Lung microvascular endothelial cell (primary cell): ENCODE data around the gene PLEKHM2. TPM values are rescaled to one million over a fixed set of nuclear protein-coding genes. Genes with fewer than 3 reads are reported as not detected.

Experiments used
- DNase-seq, 2 donors: peaks; one replicate each; pipeline versions ENCODE4 v3.0.0 to v3.0.0-alpha.2; 2010; ENCODE audit warnings: low read depth in 2 of 2
- total RNA-seq: library from RNA; depleted of rRNA; stranded (reverse); fragments of >200 nt; gene quantifications from 2 replicates; pipeline ENCODE4 v1.2.1, GENCODE V29; 2014

PLEKHM2 gene
- total RNA-seq, 1 donor from 2014 or later, result 44.2 TPM

DNA sequence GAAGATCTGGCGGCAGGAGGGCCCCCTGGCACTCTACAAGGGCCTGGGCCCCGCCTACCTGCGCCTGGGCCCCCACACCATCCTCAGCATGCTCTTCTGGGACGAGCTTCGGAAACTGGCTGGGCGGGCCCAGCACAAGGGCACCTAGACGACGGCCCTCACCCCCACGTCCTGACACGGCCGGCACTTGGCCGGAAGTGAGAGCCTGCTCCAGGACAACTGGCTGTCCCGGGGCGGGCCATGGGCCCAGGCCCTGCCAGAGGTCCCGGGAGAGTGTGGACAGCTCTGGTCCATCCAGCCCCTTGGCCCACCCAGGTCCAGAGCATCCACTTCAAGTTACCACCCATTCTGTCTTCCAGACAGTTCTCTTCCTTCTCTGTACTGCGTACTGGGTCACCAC, 55.1 kb downstream of the PLEKHM2 start:
- DNase-seq, result no peak

- no peak for DNase-seq
Measured at GRCh38 chr1:15739745-15740144, 55.6 kb downstream of the PLEKHM2 start.

DNA sequence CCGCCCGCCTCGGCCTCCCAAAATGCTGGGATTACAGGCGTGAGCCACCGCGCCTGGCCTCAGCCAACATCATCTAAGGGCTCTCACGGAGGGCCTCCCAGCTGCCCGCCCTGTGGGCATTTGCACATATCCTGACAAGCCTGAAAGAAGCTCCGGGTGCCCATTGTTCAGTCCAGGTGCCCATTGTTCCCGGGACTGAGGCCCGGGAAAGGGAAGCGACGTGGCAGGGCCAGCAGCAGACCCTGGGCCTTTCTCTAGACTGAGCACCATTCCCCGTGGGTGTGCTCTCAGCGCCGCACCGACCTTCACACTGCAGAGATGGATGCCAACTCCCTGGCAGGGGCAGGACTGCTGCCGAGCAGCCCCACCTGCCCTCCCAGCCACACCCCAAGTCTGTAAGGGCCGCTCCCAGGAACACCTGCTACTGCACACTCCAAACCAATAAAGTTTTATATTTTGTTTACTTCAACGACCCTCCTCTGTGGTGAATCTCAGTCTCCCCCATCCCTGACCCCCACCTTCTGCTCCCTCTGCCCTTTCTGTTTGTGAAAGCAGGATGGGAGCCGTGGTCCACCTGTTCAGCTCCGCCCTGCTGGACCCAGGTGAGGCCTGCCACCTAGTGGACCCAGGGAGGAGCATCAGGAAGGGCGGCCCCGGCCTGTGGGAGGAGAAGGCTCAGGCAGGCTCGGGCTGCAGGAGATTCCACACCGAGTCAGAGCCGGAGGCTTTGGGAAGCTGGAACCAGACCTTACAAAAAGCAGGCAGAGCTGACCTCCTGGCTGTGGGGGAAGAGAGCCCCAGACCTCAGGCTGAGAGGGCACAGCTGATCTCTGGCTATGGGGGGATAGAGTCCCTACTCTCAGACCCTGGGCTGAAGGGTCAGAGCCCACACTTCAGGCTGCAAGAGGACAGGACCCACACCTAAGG, 57.1 kb downstream of the PLEKHM2 start:
- peak; percentile 57 to 82 for DNase-seq

DNA sequence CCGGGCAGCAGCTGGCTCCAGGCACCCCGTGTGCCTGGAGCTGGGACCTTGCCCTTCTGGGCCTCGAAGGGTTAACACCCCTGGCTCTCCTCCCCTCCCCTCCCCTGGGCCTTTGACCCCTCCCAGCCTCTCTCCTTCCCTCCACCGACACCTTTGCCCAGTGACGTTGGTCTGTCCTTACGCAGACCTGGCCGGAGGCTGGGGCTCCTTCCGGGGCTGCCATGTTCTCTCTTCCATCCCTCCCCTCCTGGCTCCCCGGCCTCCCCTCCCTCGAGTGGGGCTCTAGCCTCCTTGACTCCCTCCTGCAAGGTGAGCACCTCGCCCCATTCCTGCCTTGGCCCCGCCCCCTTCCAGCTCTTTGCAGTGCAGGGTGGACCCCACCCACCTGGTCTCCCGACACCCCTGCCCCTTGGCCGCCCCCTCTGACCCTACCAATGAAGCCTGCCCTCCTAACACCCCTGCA, 58.2 kb downstream of the PLEKHM2 start, which contains the start of gene TMEM82:
TSS of gene TMEM82 (plus strand) at position 161 of the 463 bp plus-strand sequence. CDS start at position 222, 61 bp downstream.
- no peak for DNase-seq

DNA sequence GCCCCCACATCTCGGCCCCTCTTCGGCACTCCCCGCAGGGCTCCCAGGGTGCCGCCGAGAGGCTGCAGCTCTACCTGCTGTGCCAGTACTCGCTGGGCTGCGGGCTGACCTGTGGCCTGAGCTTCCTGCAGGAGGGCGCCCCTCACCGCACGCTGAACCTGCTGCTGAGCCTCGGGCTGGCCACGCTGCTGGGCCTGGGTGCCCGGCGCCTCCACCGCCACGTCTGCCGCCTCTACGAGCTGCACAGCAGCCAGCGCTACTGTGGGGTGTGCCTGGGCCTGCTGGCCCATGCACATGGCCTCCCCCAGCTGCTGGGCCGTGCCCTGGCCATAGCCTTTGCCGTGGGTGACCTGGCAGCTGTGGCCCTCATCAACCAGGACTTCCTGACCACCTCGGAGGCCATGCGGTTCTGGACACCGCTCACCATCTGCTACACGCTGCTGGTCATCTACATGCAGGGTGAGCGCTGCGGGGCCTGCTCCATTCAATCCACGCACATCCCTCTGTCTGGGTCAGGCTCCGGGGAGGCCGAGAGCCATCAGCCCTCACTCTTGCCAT, 60.1 kb downstream of the PLEKHM2 start:
- peak in 1 of 2 donors; percentile 33 for DNase-seq

GRCh38 chr1:15747378-15747777, 63.3 kb downstream of the PLEKHM2 start:
- DNase-seq, result no peak

DNA sequence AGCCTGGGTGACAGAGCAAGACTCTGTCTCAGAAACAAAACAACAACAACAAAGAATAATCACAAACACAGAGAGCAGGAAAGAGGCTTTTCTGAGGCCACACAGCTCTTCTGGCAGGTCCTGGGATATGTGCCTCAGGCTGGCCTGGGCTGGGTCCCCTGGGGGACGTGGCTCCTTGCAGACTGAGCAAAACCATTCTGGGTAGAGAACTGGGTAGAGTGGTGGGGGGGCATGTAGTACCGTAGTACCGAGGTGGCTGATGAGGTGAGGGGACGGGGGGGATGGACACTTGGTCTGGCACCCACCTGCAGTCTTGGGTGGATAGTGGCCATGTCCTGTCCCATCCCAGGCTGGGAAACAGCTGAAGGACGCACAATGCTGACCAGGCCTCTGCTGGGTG, 64.1 kb downstream of the PLEKHM2 start:
- no peak for DNase-seq

DNA sequence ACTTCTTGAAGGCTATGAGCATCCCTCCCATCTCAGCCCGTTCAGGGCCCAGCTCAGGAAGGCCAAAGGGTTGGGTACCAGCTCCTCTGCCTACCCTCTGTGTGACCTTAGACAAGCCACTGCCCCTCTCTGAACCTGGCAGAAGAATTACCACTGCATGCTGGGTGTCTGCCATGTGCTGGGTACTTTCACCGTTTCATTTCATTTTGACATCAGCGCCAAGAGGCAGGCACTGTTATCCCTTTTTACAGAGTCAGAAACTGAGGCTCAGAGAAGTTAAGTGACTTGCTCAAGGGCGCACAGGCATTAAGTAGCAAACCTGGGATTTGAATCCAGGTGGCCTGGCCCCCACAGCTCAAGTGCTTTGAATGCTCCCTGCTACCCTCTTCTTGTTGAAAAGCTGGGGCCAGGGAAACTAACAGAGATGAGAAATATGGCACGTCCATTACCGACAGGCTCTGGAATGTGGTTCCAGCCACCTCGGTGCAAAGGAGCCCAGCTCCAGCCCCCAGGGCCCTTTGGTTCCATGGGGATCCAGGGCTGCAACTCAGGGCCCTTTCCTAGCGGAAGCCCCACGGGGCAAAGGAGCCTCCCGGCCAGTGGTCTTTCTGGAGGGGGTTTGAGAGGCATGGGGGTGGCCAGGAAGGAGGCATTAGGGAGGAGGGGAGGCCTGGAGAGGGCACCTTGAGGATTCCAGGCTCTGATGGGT, 64.7 kb downstream of the PLEKHM2 start:
- no peak for DNase-seq

- DNase-seq, result peak; percentile 66 to 74
Measured at GRCh38 chr1:15749399-15750291, 65.5 kb downstream of the PLEKHM2 start.

- DNase-seq, result no peak
Measured at GRCh38 chr1:15750924-15751323, 66.8 kb downstream of the PLEKHM2 start.

- no peak for DNase-seq
Measured at GRCh38 chr1:15751717-15752116, 67.6 kb downstream of the PLEKHM2 start.

DNA sequence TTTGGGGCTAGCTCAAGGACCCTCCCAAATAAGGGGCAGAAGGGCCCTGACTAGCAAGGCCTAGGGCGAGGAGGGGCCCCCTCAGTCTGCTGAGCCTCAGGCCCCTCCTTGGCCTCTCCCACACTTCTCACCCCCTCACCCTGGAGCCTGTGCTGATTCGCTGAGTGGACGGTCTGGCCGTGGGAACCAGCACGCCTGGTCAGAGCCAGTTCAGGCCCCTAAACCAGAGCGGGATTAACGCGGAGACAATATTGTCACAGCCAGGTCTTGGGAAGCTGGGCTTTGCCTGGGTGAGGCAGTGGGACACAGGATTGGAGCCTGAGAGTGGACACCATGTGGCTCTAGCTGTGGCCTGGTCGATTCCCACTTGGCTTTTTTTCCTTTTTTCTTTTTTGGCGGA, 69.7 kb downstream of the PLEKHM2 start:
- DNase-seq, result no peak

DNA sequence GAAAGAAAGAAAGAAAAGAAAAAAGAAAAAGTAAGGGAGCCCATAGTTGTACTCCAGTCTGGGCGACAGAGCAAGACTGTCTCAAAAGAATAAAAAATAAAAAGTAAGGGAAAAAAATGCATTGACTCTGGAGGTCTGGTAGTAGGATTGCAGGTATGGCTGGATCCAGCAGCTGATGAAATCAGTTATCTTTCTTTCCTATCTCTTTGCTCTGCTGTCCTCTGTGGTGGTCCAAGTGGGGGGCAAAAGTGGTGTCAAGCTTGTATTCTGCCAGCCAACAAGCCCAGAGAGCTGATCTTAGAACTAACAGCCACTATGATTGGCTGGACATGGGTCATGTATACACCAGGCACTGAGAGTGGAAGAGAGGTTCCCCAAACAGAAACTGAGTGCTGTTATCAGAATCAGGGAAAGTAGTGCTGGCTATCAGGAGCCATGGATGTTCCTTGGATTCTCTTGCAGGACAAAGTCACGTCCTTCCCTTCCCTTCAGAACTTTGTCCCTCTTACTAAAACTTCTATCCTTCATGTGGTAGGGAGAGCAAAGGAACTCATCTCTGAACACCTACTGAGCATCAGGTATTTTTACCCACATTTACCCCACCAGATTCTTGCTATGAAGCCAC, 71.0 kb downstream of the PLEKHM2 start:
- no peak for DNase-seq

GRCh38 chr1:15755646-15756040, 71.5 kb downstream of the PLEKHM2 start:
- DNase-seq, result no peak

DNA sequence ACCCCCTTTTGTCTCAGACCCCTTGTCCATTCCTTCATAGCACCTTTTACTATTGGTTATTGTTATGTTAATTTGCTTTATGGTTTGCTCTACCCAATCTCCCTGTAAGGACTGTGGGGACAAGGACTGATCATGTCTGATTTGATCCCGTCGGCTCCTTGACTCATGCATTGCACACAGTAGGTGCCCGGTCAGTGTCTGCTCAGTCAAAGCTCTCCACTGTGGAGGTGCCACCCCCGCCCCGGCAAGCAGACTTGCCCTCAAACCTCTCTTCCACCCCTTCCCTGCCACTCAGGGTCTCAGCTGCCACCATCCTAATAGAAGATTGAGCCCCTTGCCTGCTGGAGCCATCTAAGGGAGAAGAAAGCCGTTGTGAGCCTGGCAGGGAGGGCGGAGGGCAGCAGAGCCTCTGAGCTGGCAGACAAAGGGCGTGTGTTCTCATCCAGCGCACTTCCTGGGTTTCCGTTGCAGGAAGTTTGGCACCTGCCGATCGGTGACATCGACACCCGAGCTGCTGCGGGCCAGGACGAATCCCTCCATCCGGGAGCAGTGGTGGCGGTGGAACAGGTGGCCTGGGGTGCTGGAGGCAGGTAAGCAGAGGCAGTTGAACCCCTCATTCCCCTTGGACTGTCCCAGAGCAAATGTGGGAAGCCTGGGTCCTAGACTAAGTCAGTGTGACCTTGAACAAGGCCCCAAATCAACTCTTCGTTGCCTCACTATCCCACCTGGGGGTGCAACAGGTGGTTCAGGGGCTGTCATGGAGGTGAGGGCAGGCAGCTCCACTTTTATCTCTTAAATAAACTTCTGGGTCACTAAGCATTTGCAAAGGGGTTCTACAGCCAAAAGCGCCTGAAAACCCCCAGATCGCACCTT, 72.3 kb downstream of the PLEKHM2 start:
- peak; percentile 57 to 67 for DNase-seq

DNA sequence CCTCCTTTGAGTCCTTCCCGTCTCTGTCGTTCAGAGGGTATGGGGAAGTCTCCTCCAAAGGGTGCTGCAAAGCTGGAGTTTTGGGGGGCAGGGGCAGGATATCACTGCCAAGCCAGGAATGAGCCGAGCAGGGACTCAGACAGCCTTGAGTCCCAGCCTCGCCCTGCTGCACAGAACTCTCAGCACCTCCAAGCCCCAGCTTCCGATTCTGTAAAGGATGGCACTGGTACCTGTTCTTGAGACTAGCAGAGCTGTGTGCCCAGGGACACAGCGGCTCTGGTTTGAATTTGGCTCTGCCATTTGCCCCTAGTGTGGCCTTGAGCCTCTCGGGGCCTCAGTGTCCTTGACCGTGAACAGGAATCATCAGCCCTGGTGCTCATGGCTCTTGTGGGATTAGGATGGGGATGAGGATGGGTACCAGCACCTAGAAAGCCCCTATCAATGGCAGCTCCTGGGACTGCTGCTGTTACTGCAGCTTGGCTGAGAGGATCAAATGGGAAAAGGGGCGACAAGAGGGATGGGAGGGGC, 73.0 kb downstream of the PLEKHM2 start:
- no peak for DNase-seq

DNA sequence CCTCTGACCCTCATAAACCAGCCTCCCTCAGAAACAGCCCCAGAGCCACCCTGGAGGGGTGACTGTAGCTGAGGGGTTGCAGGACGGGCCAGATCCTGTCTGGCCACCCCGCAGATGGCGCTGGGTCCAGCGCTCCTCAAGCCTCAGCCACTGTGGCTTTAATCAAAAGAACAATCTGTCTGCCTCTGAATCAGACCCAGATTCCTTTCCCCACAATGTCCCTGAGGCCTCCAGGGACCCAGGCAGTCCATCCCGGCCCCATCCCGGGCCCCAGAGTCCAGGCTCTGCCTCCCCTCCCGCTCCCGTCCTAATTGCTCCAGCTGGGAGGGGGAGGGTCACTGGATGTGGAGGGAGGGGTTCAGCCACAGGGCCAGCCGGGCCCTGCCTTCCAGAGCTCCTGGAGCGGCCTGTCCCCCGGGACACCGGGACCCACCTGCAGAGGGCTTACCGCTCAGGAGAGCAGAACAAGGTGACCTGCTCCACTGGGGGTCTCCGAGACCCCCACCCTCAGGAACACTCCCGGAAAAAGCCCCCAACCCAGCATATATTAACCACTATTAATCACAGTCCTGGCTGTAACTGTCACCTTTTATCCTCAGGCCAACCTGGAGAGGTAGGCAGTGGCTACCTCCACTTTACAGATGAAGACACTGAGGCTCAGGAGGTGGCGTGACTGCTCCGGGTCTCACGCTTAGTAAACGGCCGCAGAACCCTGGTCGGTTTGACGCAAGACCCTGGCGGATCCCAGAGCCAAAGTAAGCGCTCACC, 73.6 kb downstream of the PLEKHM2 start:
- peak; percentile 26 to 50 for DNase-seq

- peak in 1 of 2 donors; percentile 69 for DNase-seq
Measured at GRCh38 chr1:15758343-15758931, 74.3 kb downstream of the PLEKHM2 start, which contains the start of gene FBLIM1. FBLIM1 (plus strand) TSS chr1:15758795; CDS start chr1:15764984, 6,189 bp downstream.
